Stimulated activated CD4-positive, alpha-beta T cell treated with anti-CD3 and anti-CD28 coated beads, Interleukin-4, amount 100 ng/mL, for 1 hour (primary cell): ENCODE data around the gene S100A16.
"Not testable (repeated sequence)": the region's sequence is repeated elsewhere in the genome, so short reads cannot be mapped to it uniquely, and the experiment has no call there.

Source experiments
- DNase-seq: peaks from one replicate; pipeline ENCODE4 v3.0.0-alpha.2; 2020

Gene S100A16

GRCh38 chr1:153614189-153614900 lies 1.4 kb upstream of the S100A16 start:
- DNase-seq: no peak

- no peak for DNase-seq
Observed at GRCh38 chr1:153613406-153613805, 469 bp upstream of the S100A16 start.

GRCh38 chr1:153612111-153612754 lies 704 bp downstream of the S100A16 start:
- DNase-seq: no peak

- no peak for DNase-seq
Observed at GRCh38 chr1:153611356-153611755, 1.6 kb downstream of the S100A16 start.

GRCh38 chr1:153610811-153611301 lies 2.1 kb downstream of the S100A16 start:
- DNase-seq: no peak

- no peak for DNase-seq
Observed at GRCh38 chr1:153610334-153610733, 2.6 kb downstream of the S100A16 start.

GRCh38 chr1:153609585-153609907 lies 3.4 kb downstream of the S100A16 start:
- no peak for DNase-seq

GRCh38 chr1:153608742-153609584 lies 4.0 kb downstream of the S100A16 start:
- no peak for DNase-seq

- DNase-seq: no peak
Observed at GRCh38 chr1:153608089-153608682, 4.8 kb downstream of the S100A16 start.

- DNase-seq: no peak
Observed at GRCh38 chr1:153607381-153607780, 5.6 kb downstream of the S100A16 start.

- no peak for DNase-seq
Observed at GRCh38 chr1:153606194-153606593, 6.7 kb downstream of the S100A16 start.

GRCh38 chr1:153602749-153603148 lies 10.2 kb downstream of the S100A16 start:
- no peak for DNase-seq

- no peak for DNase-seq
Observed at GRCh38 chr1:153599847-153600246, 13.1 kb downstream of the S100A16 start.

GRCh38 chr1:153598309-153599172 lies 14.4 kb downstream of the S100A16 start:
- no peak for DNase-seq

GRCh38 chr1:153597206-153597605 lies 15.7 kb downstream of the S100A16 start:
- DNase-seq: no peak

GRCh38 chr1:153592748-153593147 lies 20.2 kb downstream of the S100A16 start:
- no peak for DNase-seq

GRCh38 chr1:153588482-153588881 lies 24.5 kb downstream of the S100A16 start:
- no peak for DNase-seq

GRCh38 chr1:153588033-153588432 lies 24.9 kb downstream of the S100A16 start:
- not testable (repeated sequence) for DNase-seq

GRCh38 chr1:153587314-153587713 lies 25.6 kb downstream of the S100A16 start:
- DNase-seq: no peak

- DNase-seq: no peak
Observed at GRCh38 chr1:153586347-153586746, 26.6 kb downstream of the S100A16 start.

GRCh38 chr1:153585006-153585405 lies 27.9 kb downstream of the S100A16 start:
- DNase-seq: no peak

GRCh38 chr1:153583976-153584375 lies 29.0 kb downstream of the S100A16 start:
- DNase-seq: no peak
